ENCODE data around the gene CHN1. TPM values are rescaled to one million over a fixed set of nuclear protein-coding genes. Genes with fewer than 3 reads are reported as not detected.

The CHN1 gene
- total and polyA plus RNA-seq, 7 donors = 2.1 to 15.6 (median 11.4) TPM

DNA sequence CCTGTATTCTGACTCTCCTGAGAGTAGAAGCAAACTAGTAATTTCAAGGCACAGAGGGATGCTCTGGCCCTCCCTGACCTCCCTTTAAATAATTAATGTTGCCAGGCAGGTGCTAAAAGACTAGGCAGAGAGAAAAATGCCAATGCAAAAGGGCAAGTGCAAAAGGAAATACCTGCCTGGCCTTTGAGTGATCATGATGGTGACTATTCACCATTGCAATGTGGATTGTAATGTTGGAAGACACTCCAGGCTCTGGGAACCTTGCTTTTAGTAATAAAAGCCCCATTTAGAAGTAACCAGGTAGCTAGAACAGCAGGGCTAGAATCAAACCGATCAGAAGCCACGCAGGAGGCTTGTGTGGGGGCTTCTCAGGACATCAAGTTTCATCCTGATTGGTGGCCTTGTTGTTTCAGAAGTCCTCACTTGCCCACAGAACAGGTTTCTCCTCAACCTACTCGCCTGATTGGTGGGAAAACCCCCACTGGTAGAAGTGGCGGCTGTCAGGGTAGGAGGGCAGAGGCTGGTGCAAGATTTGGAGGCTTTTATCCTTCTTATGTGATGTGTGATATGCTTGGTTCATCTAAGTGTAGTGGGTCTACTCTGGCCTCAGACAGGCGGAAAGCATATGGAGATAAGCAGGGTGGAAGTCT, 224.9 kb downstream of the CHN1 start:
- intact Hi-C loops (cut with DNase I) = no loop called here

DNA sequence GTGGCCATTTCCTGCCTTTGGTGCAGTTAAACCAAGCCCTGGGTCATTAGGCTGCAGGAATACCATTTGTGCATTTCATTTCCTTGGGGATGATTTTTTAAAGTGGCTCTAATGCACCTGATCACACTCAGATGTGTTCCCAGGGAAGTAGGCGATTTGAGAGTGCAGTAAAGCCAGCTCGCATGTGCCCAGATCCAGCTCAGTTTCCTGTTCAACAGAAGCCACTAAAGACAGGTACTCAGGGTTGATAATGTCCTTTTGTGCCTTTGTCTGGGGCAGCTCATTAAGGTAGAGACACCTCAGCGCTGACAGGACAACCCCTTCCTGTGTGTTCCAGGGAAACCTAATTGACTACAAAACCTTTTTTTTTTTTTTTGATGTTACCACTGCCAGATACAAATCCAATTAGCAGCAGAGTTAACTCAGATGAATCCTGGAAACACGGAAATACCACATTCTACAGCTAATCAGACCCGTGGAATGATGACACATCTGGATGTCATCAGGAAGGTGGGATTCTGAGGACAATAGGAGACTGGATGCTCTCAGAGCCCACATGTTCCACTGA, 225.7 kb downstream of the CHN1 start:
- Histone ChIP-seq H3K27ac (no peak overlapping the region), H3K36me3 (no peaks in the 10 kb centered on the region), H3K4me3 (no peak overlapping the region), H3K4me1 (peaks cover 0 to 16% (median 2%) of the 10 kb centered on the region in 4 donors), H3K9me3 (no peaks in the 10 kb centered on the region), H3K27me3 (no peaks in the 10 kb centered on the region)
- DNase-seq = no peak
- intact Hi-C loops (cut with DNase I) = no loop called here
- 79 to 84% methylated on average over 5 of the region's 5 CpGs for WGBS, 2 donors
- TF ChIP-seq POLR2A (IDR thresholded peaks at IDR 0.05) (no peak), EP300 (IDR thresholded peaks at IDR 0.05) (no peak), POLR2AphosphoS5 (IDR thresholded peaks at IDR 0.05) (no peak)
- TF ChIP-seq, protein P1, sequence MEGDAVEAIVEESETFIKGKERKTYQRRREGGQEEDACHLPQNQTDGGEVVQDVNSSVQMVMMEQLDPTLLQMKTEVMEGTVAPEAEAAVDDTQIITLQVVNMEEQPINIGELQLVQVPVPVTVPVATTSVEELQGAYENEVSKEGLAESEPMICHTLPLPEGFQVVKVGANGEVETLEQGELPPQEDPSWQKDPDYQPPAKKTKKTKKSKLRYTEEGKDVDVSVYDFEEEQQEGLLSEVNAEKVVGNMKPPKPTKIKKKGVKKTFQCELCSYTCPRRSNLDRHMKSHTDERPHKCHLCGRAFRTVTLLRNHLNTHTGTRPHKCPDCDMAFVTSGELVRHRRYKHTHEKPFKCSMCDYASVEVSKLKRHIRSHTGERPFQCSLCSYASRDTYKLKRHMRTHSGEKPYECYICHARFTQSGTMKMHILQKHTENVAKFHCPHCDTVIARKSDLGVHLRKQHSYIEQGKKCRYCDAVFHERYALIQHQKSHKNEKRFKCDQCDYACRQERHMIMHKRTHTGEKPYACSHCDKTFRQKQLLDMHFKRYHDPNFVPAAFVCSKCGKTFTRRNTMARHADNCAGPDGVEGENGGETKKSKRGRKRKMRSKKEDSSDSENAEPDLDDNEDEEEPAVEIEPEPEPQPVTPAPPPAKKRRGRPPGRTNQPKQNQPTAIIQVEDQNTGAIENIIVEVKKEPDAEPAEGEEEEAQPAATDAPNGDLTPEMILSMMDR (IDR thresholded peaks at IDR 0.05) = no peak

More for the DNA sequence above, 224.9 kb downstream of the CHN1 start:
- no peak for DNase-seq
- Histone ChIP-seq H3K4me1 (peaks cover 0 to 16% (median 2%) of the 10 kb centered on the region in 4 donors), H3K27ac (no peak overlapping the region), H3K9me3 (no peaks in the 10 kb centered on the region), H3K4me3 (no peak overlapping the region), H3K27me3 (no peaks in the 10 kb centered on the region), H3K36me3 (no peaks in the 10 kb centered on the region)
- TF ChIP-seq POLR2AphosphoS5 (IDR thresholded peaks at IDR 0.05) = no peak
- TF ChIP-seq, protein P1 (IDR thresholded peaks at IDR 0.05) = no peak
- no peak for TF ChIP-seq POLR2A (IDR thresholded peaks at IDR 0.05)
- no peak for TF ChIP-seq EP300 (IDR thresholded peaks at IDR 0.05)
- WGBS, 2 donors = 82 to 89% methylated on average over 5 of the region's 5 CpGs

DNA sequence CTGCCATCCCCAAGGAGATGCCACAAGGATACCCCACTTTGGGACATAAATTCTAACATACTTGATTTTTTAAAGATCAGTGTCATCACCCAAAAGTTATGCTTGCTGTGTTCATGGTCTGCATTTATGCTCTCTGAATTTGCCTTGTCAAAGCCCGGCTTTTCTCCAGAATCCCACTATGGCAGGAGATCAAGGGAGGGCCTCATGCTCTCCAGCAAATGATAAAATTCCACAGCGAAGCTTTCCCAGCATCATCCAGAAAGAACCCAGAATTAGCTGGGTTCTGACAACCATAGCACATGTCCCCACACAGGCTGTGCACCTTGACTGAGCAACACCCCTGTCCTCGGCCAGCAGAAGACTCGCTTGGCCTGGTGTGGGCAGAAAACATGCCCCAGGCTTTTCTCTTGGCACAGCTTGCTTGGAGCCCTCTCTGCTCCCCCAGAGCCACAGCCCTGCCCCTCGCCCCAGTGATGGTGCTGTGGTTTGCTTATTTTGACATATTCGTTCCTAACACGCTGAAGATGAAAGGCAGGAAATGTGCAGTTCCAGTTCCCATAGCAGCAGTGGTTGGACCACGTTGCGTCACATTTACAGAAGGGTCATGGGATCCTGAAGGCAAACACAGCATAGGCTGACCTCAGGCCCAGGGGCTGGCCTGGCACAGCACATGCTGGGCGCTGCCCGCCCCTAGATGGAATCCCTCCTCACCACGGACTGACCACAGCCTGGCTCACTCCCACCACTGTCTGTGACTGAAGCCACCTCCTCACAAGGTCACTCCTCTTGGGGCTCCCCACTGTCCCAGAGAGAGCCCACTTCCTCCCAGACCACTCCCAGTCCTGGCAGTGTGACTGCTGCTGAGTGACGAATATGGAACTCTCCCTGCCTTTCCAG, 226.8 kb downstream of the CHN1 start:
- TF ChIP-seq, protein P1 (IDR thresholded peaks at IDR 0.05) = no peak
- TF ChIP-seq EP300 (IDR thresholded peaks at IDR 0.05) (no peak), POLR2AphosphoS5 (IDR thresholded peaks at IDR 0.05) (no peak), POLR2A (IDR thresholded peaks at IDR 0.05) (no peak)
- peaks cover 0 to 16% (median 4%) of the 10 kb centered on the region in 4 donors for H3K4me1 ChIP-seq
- peak overlapping the region in 1 of 4 donors; percentile 33 for H3K27ac ChIP-seq
- WGBS, 2 donors = 56 to 77% methylated on average over 13 of the region's 13 CpGs
- no peak overlapping the region for H3K4me3 ChIP-seq
- H3K36me3 ChIP-seq = no peaks in the 10 kb centered on the region
- no peaks in the 10 kb centered on the region for H3K27me3 ChIP-seq
- H3K9me3 ChIP-seq = no peaks in the 10 kb centered on the region
- no peak for DNase-seq
- intact Hi-C loops (cut with DNase I) = no loop called here

DNA sequence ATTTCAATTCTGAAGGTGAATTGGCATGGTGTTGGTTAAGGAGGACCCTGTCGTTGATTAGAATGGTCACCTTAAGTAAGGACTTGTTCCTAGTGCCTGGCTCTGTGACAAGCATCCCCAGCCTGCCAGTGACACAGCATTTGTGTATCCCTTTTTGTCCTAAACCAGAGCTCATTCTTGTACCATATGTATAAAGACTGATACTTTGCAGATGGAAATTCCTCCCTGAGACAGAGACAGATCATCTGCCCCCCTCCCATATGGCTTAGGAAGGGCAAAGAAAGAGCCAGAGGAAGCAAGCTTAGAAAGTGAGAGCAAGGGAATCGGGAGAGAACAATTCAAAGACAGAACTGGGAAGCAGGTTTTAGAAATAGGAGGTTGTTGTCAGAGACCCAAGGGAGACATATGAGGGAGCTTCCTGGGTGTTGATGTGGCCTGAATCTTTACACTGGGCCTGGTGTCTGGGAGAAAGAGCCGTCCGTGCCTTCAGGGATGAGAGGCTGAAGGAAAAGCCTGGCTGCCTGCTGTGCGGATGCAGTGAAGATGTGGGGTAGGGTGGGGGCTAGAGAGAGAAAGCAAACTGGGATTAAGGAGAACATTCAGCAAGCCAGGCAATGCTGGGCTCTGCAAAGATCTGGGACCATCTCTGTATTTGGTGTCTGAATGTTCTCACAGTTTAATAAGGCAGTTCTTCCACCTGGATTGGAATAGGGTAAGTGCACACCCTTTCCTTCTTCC, 227.7 kb downstream of the CHN1 start:
- Histone ChIP-seq H3K27ac (no peak overlapping the region), H3K9me3 (no peaks in the 10 kb centered on the region), H3K4me1 (peaks cover 0 to 16% (median 8%) of the 10 kb centered on the region in 4 donors), H3K36me3 (no peaks in the 10 kb centered on the region), H3K27me3 (no peaks in the 10 kb centered on the region), H3K4me3 (no peak overlapping the region)
- WGBS, 2 donors = 71 to 72% methylated on average over 5 of the region's 5 CpGs
- no peak for DNase-seq
- TF ChIP-seq POLR2AphosphoS5 (IDR thresholded peaks at IDR 0.05) (no peak), POLR2A (IDR thresholded peaks at IDR 0.05) (no peak), EP300 (IDR thresholded peaks at IDR 0.05) (no peak)
- TF ChIP-seq, protein P1 (IDR thresholded peaks at IDR 0.05) = no peak
- intact Hi-C loops (cut with DNase I) = no loop called here

Data from sigmoid colon (tissue), 7 donors.